Keratinocyte (primary cell): ENCODE measurements around the gene CFAP157.

Experiments used
- CTCF ChIP-seq, 3 experiments: IDR thresholded peaks in 1 of 3; conservative IDR thresholded peaks in 1 of 3; optimal IDR thresholded peaks in 1 of 3; 2 replicates in 2 of 3; 3 replicates in 1 of 3; pipeline versions ENCODE3 to v1.5.1; 2011; ENCODE audit warnings: low read length in 3 of 3, mild to moderate bottlenecking in 3 of 3, moderate library complexity in 2 of 3, control low read depth in 1 of 3, inconsistent platforms in 1 of 3; ENCODE audit not compliant: insufficient read depth in 2 of 3; ENCODE audit errors: extremely low read depth in 1 of 3
- EZH2 ChIP-seq: IDR thresholded peaks from one replicate; pipeline ENCODE4 v1.6.1; 2012; ENCODE audit warnings: inconsistent platforms, mild to moderate bottlenecking, low read length, moderate library complexity

GRCh38 chr9:127732444-127732843 lies 25.7 kb downstream of the CFAP157 start:
- no peak for TF ChIP-seq CTCF (optimal IDR thresholded peaks at IDR 0.05 in 1 of 3, IDR thresholded peaks at IDR 0.05 in 1 of 3, conservative IDR thresholded peaks at IDR 0.05 in 1 of 3; ENCODE audit: extremely low read depth in 1 of 3, insufficient read depth in 2 of 3, low read length in 3 of 3)
- no peak for TF ChIP-seq EZH2
